ENCODE results near the gene WFIKKN2.

- TF ChIP-seq, protein P1, sequence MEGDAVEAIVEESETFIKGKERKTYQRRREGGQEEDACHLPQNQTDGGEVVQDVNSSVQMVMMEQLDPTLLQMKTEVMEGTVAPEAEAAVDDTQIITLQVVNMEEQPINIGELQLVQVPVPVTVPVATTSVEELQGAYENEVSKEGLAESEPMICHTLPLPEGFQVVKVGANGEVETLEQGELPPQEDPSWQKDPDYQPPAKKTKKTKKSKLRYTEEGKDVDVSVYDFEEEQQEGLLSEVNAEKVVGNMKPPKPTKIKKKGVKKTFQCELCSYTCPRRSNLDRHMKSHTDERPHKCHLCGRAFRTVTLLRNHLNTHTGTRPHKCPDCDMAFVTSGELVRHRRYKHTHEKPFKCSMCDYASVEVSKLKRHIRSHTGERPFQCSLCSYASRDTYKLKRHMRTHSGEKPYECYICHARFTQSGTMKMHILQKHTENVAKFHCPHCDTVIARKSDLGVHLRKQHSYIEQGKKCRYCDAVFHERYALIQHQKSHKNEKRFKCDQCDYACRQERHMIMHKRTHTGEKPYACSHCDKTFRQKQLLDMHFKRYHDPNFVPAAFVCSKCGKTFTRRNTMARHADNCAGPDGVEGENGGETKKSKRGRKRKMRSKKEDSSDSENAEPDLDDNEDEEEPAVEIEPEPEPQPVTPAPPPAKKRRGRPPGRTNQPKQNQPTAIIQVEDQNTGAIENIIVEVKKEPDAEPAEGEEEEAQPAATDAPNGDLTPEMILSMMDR (IDR thresholded peaks at IDR 0.05; ENCODE audit: insufficient read depth, low read depth, low read length) = no peak
- no peak for TF ChIP-seq EZH2 (IDR thresholded peaks at IDR 0.05; ENCODE audit: insufficient read depth, low read length)
Observed at GRCh38 chr17:50833510-50834428, 1.6 kb upstream of the WFIKKN2 start.
